Type B pancreatic cell (in vitro differentiated cells): ENCODE data around the gene FAM124A. TPM values are rescaled to one million over a fixed set of nuclear protein-coding genes. Genes with fewer than 3 reads are reported as not detected.

Experiments used
- DNase-seq: peaks from one replicate; pipeline ENCODE4 v3.0.0; 2021; ENCODE audit warnings: mixed read lengths; ENCODE audit not compliant: unreplicated experiment; ENCODE audit errors: extremely low spot score
- H3K27ac Mint-ChIP-seq: 2 replicates; pipeline ENCODE4 v1.8.0; 2021; ENCODE audit warnings: mild to moderate bottlenecking, mixed read lengths
- H3K27me3 Mint-ChIP-seq: 2 replicates; pipeline ENCODE4 v1.8.0; 2021; ENCODE audit warnings: mixed read lengths
- H3K36me3 Mint-ChIP-seq: 2 replicates; pipeline ENCODE4 v1.8.0; 2021; ENCODE audit warnings: mixed read lengths
- H3K4me1 Mint-ChIP-seq: one replicate; pipeline ENCODE4 v1.8.0; 2021; ENCODE audit warnings: mixed read lengths; ENCODE audit not compliant: unreplicated experiment
- H3K4me3 Mint-ChIP-seq: 2 replicates; pipeline ENCODE4 v1.8.0; 2021; ENCODE audit warnings: mild to moderate bottlenecking, mixed read lengths
- H3K9me3 Mint-ChIP-seq: 2 replicates; pipeline ENCODE4 v1.8.0; 2021; ENCODE audit warnings: mixed read lengths
- total RNA-seq: library from RNA; stranded (reverse); gene quantifications from 2 replicates; pipeline ENCODE4 v1.2.1, GENCODE V29; 2021; ENCODE audit warnings: low replicate concordance
- TF ChIP-seq, protein P1 (sequence below): fragments of 200-600 bp; sonication (generic); conservative IDR thresholded peaks from 2 replicates; pipeline ENCODE4 v1.5.0; 2021; ENCODE audit warnings: antibody characterized with exemption, mild to moderate bottlenecking

FAM124A gene
- total RNA-seq, 1 donor from 2014 or later, result 4.5 TPM

DNA sequence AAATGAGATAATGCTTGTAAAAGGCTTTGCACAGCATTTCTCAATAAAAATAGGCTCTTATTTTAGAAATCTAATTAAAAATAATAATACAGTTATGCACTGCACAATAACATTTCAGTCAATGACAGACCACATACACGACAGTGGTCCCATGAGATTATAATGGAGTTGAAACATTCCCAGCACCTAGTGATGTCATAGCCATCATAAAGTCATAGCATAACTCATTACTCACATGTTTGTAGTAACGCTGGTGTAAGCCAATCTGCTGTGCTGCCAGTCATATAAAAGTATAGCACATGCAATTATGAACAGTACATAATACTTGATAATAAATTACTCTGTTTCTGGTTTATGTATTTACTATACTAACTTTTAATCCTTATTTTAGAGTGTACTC, 104.6 kb downstream of the FAM124A start:
- Mint-ChIP-seq H3K27ac (no peak overlapping the region), H3K36me3 (no peaks in the 10 kb centered on the region), H3K4me3 (no peak overlapping the region), H3K9me3 (no peaks in the 10 kb centered on the region), H3K27me3 (no peaks in the 10 kb centered on the region), H3K4me1 (no peaks in the 10 kb centered on the region)
- TF ChIP-seq, protein P1, sequence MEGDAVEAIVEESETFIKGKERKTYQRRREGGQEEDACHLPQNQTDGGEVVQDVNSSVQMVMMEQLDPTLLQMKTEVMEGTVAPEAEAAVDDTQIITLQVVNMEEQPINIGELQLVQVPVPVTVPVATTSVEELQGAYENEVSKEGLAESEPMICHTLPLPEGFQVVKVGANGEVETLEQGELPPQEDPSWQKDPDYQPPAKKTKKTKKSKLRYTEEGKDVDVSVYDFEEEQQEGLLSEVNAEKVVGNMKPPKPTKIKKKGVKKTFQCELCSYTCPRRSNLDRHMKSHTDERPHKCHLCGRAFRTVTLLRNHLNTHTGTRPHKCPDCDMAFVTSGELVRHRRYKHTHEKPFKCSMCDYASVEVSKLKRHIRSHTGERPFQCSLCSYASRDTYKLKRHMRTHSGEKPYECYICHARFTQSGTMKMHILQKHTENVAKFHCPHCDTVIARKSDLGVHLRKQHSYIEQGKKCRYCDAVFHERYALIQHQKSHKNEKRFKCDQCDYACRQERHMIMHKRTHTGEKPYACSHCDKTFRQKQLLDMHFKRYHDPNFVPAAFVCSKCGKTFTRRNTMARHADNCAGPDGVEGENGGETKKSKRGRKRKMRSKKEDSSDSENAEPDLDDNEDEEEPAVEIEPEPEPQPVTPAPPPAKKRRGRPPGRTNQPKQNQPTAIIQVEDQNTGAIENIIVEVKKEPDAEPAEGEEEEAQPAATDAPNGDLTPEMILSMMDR, result no peak
- no peak for DNase-seq

DNA sequence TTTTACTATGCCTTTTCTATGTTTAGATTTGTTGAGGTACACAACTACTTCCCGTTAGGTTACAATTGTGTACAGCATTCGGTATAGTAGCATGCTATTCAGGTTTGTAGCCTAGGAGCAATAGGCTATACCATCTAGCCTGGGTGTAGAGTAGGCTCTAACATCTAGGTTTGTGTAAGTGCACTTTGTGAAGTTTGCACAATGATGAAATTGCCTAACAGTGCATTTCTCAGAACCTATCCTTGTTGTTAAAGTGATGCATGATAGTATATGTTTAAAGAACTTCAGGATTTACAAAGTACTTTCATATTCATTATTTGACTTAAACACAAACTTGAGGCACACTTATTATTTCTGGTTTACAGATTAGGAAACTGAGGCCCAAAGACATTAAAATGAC, 105.8 kb downstream of the FAM124A start:
- no peak overlapping the region for H3K4me3 Mint-ChIP-seq
- TF ChIP-seq, protein P1, result no peak
- H3K27ac Mint-ChIP-seq, result no peak overlapping the region
- H3K9me3 Mint-ChIP-seq, result no peaks in the 10 kb centered on the region
- H3K27me3 Mint-ChIP-seq, result no peaks in the 10 kb centered on the region
- no peaks in the 10 kb centered on the region for H3K36me3 Mint-ChIP-seq
- DNase-seq, result no peak
- no peaks in the 10 kb centered on the region for H3K4me1 Mint-ChIP-seq

DNA sequence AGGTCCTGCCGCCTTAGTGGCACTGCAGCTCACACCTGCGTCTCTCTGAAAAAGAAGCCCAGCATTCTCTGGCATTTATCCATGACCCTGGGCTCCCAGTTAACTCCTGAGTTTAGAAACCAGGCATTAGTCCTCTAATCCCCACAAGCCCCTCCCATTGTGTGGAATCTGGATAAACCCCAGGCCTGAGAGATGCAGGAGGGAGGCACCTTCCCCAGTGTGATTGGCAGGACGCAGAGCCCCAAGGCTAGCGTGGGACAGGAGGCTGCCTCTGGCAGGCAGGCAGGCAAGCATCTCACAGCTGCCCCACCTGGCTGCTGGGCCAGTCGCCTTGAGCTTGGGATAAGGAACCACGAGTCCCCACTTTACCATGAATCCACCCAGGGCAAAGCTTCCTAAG, 106.3 kb downstream of the FAM124A start:
- Mint-ChIP-seq H3K27me3 (no peaks in the 10 kb centered on the region), H3K4me1 (no peaks in the 10 kb centered on the region), H3K9me3 (no peaks in the 10 kb centered on the region), H3K27ac (no peak overlapping the region), H3K4me3 (no peak overlapping the region), H3K36me3 (no peaks in the 10 kb centered on the region)
- TF ChIP-seq, protein P1, result no peak
- DNase-seq, result no peak

DNA sequence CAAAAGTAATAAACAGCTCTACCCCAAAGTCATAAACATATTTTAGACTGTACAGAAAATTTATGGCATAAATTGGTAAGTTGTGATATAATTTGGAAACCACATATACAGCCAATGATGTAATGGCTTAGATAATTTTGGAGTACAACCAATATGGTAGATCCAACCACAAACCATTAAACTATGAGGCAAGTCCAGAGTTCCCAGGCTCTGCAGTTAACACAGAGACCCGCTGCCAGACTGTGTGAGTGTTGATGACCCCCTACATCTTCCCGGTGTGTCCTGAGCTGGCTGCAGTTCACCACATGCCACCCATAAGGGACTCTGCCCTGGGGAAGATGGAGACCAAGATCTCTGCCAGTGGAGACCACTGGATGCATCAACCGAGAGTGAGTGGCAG, 107.4 kb downstream of the FAM124A start:
- no peaks in the 10 kb centered on the region for H3K27me3 Mint-ChIP-seq
- H3K36me3 Mint-ChIP-seq, result no peaks in the 10 kb centered on the region
- H3K27ac Mint-ChIP-seq, result no peak overlapping the region
- H3K4me3 Mint-ChIP-seq, result no peak overlapping the region
- no peak for DNase-seq
- TF ChIP-seq, protein P1, result no peak
- no peaks in the 10 kb centered on the region for H3K9me3 Mint-ChIP-seq
- no peaks in the 10 kb centered on the region for H3K4me1 Mint-ChIP-seq

DNA sequence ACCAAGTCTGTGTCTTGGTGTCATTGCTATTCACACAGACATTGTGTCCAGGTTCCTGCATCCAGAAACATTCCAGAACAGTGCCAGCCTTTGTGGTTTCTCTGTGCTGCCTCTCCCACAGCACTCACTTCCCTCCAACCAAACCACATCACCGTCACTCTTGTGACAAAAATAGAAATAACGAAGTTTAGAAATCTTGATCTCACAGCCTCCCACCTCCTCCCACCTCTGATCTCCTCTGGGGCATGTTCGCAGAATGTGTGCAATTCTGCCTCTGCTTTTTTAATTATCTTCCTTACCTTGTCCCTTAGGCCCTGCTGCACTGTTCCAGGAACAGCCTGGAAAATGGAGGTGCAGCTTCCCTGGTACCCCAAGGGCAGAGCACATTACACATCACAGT, 108.6 kb downstream of the FAM124A start:
- peaks cover 5% of the 10 kb centered on the region for H3K27me3 Mint-ChIP-seq
- DNase-seq, result no peak
- H3K9me3 Mint-ChIP-seq, result no peaks in the 10 kb centered on the region
- H3K36me3 Mint-ChIP-seq, result no peaks in the 10 kb centered on the region
- no peak overlapping the region for H3K4me3 Mint-ChIP-seq
- TF ChIP-seq, protein P1, result no peak
- H3K27ac Mint-ChIP-seq, result no peak overlapping the region
- H3K4me1 Mint-ChIP-seq, result no peaks in the 10 kb centered on the region

DNA sequence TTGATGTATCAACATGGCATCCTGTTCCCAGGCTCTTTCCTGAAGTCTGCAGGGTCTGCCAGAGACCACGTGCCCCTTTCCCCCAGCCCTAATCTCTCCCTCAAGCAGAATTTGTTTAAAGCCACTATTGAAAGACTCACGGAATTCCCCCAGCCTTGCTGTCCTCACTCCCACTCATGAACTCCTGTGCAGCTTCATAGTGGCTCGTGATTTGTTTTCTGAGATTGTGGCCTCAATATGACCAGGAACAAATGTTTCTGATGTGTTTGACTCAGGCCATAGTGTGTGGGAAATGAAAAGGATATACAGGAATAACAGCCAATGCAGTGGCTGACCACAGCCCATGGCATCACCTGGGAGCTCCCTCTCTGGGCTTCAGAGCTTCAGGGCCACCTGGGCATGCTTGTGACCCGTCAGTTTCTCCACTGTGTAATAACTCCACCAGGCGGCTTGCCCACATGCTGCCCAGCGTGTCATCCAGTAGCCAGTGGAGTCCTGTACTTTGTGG, 109.2 kb downstream of the FAM124A start:
- TF ChIP-seq, protein P1, result no peak
- no peak overlapping the region for H3K27ac Mint-ChIP-seq
- no peaks in the 10 kb centered on the region for H3K36me3 Mint-ChIP-seq
- DNase-seq, result no peak
- no peak overlapping the region for H3K4me3 Mint-ChIP-seq
- peaks cover 5% of the 10 kb centered on the region for H3K27me3 Mint-ChIP-seq
- no peaks in the 10 kb centered on the region for H3K4me1 Mint-ChIP-seq
- H3K9me3 Mint-ChIP-seq, result no peaks in the 10 kb centered on the region
